DOHH2 (cell line): ENCODE data around the gene PRR14L.

Source experiments
- H3F3A ChIP-seq: fragments of 200-600 bp; sonication (generic), shearing (Covaris generic); 2 replicates; pipeline ENCODE4 v1.6.0; 2016; ENCODE audit warnings: antibody characterized with exemption, mild to moderate bottlenecking; ENCODE audit not compliant: control insufficient read depth, insufficient read depth
- H3K27ac ChIP-seq: fragments of 200-600 bp; sonication (generic); 2 replicates; pipeline ENCODE4 v1.5.1; 2014; ENCODE audit warnings: low read depth, mild to moderate bottlenecking, low read length, moderate library complexity
- H3K27me3 ChIP-seq: fragments of 200-600 bp; sonication (generic); 2 replicates; pipeline ENCODE4 v1.6.1; 2014; ENCODE audit warnings: mild to moderate bottlenecking, low read length, mixed read lengths; ENCODE audit not compliant: control insufficient read depth
- H3K36me3 ChIP-seq: fragments of 200-600 bp; sonication (generic); 2 replicates; pipeline ENCODE4 v1.6.1; 2014; ENCODE audit warnings: mild to moderate bottlenecking, low read length, moderate library complexity, mixed read lengths; ENCODE audit not compliant: control insufficient read depth
- H3K4me1 ChIP-seq: fragments of 200-600 bp; sonication (generic); 2 replicates; pipeline ENCODE4 v1.6.1; 2014; ENCODE audit warnings: mild to moderate bottlenecking, low read length, mixed read lengths; ENCODE audit not compliant: control insufficient read depth
- H3K4me2 ChIP-seq: fragments of 200-600 bp; sonication (generic); 2 replicates; pipeline ENCODE4 v1.6.0; 2014; ENCODE audit warnings: mild to moderate bottlenecking, low read length, moderate library complexity
- H3K4me3 ChIP-seq: fragments of 200-600 bp; sonication (generic); 2 replicates; pipeline ENCODE4 v1.5.1; 2014; ENCODE audit warnings: mild to moderate bottlenecking, low read length, mixed read lengths
- H3K79me2 ChIP-seq: fragments of 200-600 bp; sonication (generic); 2 replicates; pipeline ENCODE4 v1.6.1; 2014; ENCODE audit warnings: mild to moderate bottlenecking, low read length, mixed read lengths; ENCODE audit not compliant: control insufficient read depth
- H3K9me2 ChIP-seq: fragments of 200-600 bp; sonication (generic); replicated peaks from 2 replicates; pipeline ENCODE4 v1.6.1; 2014; ENCODE audit warnings: mild to moderate bottlenecking, low read length, mixed read lengths; ENCODE audit not compliant: control insufficient read depth
- H3K9me3 ChIP-seq: fragments of 200-600 bp; sonication (generic); 2 replicates; pipeline ENCODE4 v1.6.1; 2014; ENCODE audit warnings: antibody characterized with exemption, low read length, mixed read lengths; ENCODE audit not compliant: control insufficient read depth, insufficient read depth
- H4K20me1 ChIP-seq: fragments of 200-600 bp; sonication (generic); 2 replicates; pipeline ENCODE4 v1.6.0; 2014; ENCODE audit warnings: low read depth, mild to moderate bottlenecking, antibody characterized with exemption, low read length, moderate library complexity; ENCODE audit not compliant: control insufficient read depth, insufficient read depth
- EZH2phosphoT487 ChIP-seq: fragments of 200-600 bp; sonication (generic); IDR thresholded peaks from 2 replicates; pipeline ENCODE4 v1.6.1; 2017; ENCODE audit warnings: borderline replicate concordance, mild to moderate bottlenecking, antibody characterized with exemption, low read length, moderate library complexity, mixed read lengths
- TF ChIP-seq, protein P1 (sequence below): fragments of 200-600 bp; sonication (generic); IDR thresholded peaks from one replicate; pipeline ENCODE4 v1.5.1; 2014; ENCODE audit warnings: antibody characterized with exemption, mild to moderate bottlenecking, low read depth, low read length; ENCODE audit not compliant: poor library complexity, severe bottlenecking

PRR14L gene

DNA sequence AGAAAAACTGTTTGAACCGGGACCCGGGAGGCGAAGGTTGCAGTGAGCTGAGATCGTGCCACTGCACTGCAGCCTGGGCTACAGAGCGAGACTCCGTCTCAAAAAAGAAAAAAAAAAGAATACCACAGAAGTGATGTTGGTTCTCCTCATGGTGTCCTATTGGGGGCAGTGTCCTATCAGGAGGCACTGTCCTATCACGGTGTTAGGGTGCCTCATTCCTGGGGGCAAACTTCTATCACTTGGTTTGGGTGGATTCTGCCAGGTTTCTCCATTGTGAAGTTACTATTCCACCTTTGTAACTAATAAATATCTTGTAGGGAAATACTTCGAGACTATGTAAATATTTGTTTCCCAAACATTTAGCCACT is 19.6 kb downstream of the PRR14L start:
- H3F3A ChIP-seq = no peaks in the 10 kb centered on the region
- H3K36me3 ChIP-seq = peaks cover 51% of the 10 kb centered on the region
- no peak overlapping the region for H3K4me2 ChIP-seq
- H4K20me1 ChIP-seq = 0 out of 2 replicates have a peak, but pooled peaks cover 7% of the 10 kb centered on the region
- H3K27ac ChIP-seq = no peak overlapping the region
- H3K79me2 ChIP-seq = peaks cover 90% of the 10 kb centered on the region
- H3K27me3 ChIP-seq = no peaks in the 10 kb centered on the region
- no peaks in the 10 kb centered on the region for H3K9me3 ChIP-seq
- H3K9me2 ChIP-seq = no peaks in the 10 kb centered on the region
- TF ChIP-seq EZH2phosphoT487 = no peak
- TF ChIP-seq, protein P1, sequence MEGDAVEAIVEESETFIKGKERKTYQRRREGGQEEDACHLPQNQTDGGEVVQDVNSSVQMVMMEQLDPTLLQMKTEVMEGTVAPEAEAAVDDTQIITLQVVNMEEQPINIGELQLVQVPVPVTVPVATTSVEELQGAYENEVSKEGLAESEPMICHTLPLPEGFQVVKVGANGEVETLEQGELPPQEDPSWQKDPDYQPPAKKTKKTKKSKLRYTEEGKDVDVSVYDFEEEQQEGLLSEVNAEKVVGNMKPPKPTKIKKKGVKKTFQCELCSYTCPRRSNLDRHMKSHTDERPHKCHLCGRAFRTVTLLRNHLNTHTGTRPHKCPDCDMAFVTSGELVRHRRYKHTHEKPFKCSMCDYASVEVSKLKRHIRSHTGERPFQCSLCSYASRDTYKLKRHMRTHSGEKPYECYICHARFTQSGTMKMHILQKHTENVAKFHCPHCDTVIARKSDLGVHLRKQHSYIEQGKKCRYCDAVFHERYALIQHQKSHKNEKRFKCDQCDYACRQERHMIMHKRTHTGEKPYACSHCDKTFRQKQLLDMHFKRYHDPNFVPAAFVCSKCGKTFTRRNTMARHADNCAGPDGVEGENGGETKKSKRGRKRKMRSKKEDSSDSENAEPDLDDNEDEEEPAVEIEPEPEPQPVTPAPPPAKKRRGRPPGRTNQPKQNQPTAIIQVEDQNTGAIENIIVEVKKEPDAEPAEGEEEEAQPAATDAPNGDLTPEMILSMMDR = peak; percentile 25
- no peak overlapping the region for H3K4me3 ChIP-seq
- no peaks in the 10 kb centered on the region for H3K4me1 ChIP-seq

DNA sequence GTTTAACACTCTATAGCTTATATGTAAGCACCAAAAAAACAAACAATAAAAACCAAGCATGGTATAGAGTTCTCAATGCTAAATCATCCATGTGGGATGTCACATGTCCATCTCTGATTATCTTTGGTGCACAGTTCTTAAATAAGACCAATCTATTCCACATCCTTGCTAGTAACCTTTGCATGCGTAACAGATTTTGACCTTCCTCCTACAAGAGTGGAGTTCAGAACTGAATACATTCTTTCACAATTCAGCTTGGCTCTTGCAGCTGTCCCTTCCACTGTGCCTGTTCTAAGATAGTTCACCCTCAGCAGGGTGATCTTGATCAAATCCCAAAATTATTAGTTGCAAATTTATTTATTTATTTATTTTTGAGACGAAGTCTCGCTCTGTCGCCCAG is 21.1 kb downstream of the PRR14L start:
- H3K36me3 ChIP-seq = peaks cover 53% of the 10 kb centered on the region

DNA sequence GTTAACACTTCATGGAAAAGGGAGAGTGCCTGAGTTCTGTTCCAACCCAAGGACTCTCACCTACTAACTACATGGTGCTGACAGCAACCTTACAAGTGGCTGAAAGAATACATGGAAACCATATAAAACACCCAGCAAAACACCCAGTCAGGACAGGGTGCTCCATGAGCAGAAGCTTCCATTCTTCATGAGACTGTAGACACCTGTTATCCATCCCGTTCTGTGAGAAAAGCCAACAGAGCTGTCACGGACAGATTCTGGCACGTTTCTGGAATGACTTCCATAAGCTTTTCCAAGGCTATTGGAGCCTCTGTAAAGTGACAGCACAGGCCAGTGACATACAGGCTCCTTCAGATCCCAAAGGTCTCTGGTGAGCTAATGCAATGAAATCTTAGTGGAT is 23.2 kb downstream of the PRR14L start:
- TF ChIP-seq, protein P1 = no peak
- TF ChIP-seq EZH2phosphoT487 = no peak
- H3K4me1 ChIP-seq = no peaks in the 10 kb centered on the region
- H3K4me2 ChIP-seq = no peak overlapping the region
- peaks cover 59% of the 10 kb centered on the region for H3K36me3 ChIP-seq
- no peaks in the 10 kb centered on the region for H3K9me2 ChIP-seq
- H3K79me2 ChIP-seq = peaks cover 80% of the 10 kb centered on the region
- H3F3A ChIP-seq = no peaks in the 10 kb centered on the region
- H3K9me3 ChIP-seq = no peaks in the 10 kb centered on the region
- H3K27me3 ChIP-seq = no peaks in the 10 kb centered on the region
- no peak overlapping the region for H3K4me3 ChIP-seq
- no peak overlapping the region for H3K27ac ChIP-seq
- peaks cover 8% of the 10 kb centered on the region; the same call in 1 of the 2 replicates for H4K20me1 ChIP-seq

More for the DNA sequence above, 21.1 kb downstream of the PRR14L start:
- Histone ChIP-seq H3K27ac (no peak overlapping the region), H4K20me1 (peaks cover 8% of the 10 kb centered on the region; the same call in 1 of the 2 replicates), H3K9me3 (no peaks in the 10 kb centered on the region), H3K4me3 (no peak overlapping the region), H3F3A (no peaks in the 10 kb centered on the region), H3K27me3 (no peaks in the 10 kb centered on the region), H3K79me2 (peaks cover 86% of the 10 kb centered on the region), H3K4me2 (no peak overlapping the region), H3K9me2 (no peaks in the 10 kb centered on the region), H3K4me1 (no peaks in the 10 kb centered on the region)
- TF ChIP-seq, protein P1 = no peak
- no peak for TF ChIP-seq EZH2phosphoT487

DNA sequence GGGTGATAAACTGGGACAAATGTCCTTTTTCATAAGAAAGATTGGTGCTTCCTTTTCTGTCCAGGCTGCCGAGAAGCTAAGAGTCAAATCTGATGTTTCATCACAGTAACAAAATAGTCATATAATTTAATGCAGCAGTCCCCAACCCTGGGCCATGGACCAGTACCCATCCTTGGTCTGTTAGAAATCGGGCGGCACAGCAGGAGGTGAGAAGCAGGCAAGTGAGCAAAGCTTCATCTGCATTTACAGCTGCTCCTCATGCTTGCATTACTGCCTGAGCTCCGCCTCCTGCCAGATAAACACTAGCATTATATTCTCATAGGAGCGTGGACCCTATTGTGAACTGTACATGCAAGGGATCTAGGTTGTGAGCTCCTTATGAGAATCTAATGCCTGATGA is 26.2 kb downstream of the PRR14L start:
- Histone ChIP-seq H3K4me2 (no peak overlapping the region), H3F3A (no peaks in the 10 kb centered on the region), H3K27ac (no peak overlapping the region), H3K36me3 (peaks cover 68% of the 10 kb centered on the region), H3K9me2 (no peaks in the 10 kb centered on the region), H4K20me1 (peaks cover 5% of the 10 kb centered on the region; the same call in 1 of the 2 replicates), H3K79me2 (peaks cover 69% of the 10 kb centered on the region), H3K4me1 (no peaks in the 10 kb centered on the region), H3K27me3 (no peaks in the 10 kb centered on the region), H3K4me3 (no peak overlapping the region), H3K9me3 (no peaks in the 10 kb centered on the region)
- no peak for TF ChIP-seq EZH2phosphoT487
- TF ChIP-seq, protein P1 = no peak
